ENCODE measurements around the gene CPA5.
"Not testable (repeated sequence)": the region's sequence is repeated elsewhere in the genome, so short reads cannot be mapped to it uniquely, and the experiment has no call there.

DNA sequence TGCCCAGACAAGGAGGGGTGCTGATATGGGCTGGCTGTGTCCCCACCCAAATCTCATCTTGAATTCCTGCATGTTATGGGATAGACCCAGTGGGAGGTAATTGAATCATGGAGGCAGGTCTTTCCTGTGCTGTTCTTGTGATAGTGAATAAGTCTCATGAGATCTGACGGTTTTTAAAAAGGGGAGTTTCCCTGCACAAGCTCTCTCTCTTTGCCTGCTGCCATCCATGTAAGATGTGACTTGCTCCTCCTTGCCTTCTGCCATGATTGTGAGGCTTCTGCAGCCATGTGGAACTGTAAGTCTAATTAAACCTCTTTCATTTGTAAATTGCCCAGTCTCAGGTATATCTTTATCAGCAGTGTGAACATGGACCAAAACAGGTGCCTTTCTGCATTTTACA lies 31.8 kb downstream of the CPA5 start:
- not testable (repeated sequence) for TF ChIP-seq KDM1A (IDR thresholded peaks at IDR 0.05; ENCODE audit: borderline replicate concordance); RCOR1 (conservative IDR thresholded peaks at IDR 0.05; ENCODE audit: low read depth, low read length); NFYB (IDR thresholded peaks at IDR 0.05; ENCODE audit: insufficient read depth, low read depth, low read length); SPI1 (IDR thresholded peaks at IDR 0.05; ENCODE audit: borderline replicate concordance, insufficient read depth, low read depth, low read length)
- TF ChIP-seq, protein P1, sequence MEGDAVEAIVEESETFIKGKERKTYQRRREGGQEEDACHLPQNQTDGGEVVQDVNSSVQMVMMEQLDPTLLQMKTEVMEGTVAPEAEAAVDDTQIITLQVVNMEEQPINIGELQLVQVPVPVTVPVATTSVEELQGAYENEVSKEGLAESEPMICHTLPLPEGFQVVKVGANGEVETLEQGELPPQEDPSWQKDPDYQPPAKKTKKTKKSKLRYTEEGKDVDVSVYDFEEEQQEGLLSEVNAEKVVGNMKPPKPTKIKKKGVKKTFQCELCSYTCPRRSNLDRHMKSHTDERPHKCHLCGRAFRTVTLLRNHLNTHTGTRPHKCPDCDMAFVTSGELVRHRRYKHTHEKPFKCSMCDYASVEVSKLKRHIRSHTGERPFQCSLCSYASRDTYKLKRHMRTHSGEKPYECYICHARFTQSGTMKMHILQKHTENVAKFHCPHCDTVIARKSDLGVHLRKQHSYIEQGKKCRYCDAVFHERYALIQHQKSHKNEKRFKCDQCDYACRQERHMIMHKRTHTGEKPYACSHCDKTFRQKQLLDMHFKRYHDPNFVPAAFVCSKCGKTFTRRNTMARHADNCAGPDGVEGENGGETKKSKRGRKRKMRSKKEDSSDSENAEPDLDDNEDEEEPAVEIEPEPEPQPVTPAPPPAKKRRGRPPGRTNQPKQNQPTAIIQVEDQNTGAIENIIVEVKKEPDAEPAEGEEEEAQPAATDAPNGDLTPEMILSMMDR (IDR thresholded peaks at IDR 0.05 in 2 of 3, conservative IDR thresholded peaks at IDR 0.05 in 1 of 3; ENCODE audit: control insufficient read depth in 2 of 3, extremely low read depth in 1 of 3, insufficient read depth in 1 of 3, low read depth in 3 of 3, low read length in 3 of 3): not testable (repeated sequence)

Data from GM12878 (cell line).